ENCODE data around the gene BEND3.

- TF ChIP-seq CTCF (IDR thresholded peaks at IDR 0.05) = no peak
- no peak for TF ChIP-seq EP300 (IDR thresholded peaks at IDR 0.05)
- no peak for TF ChIP-seq POLR2AphosphoS5 (IDR thresholded peaks at IDR 0.05)
- no peak for TF ChIP-seq POLR2A (IDR thresholded peaks at IDR 0.05; ENCODE audit: low read depth)
Measured at GRCh38 chr6:107156617-107157016, 41.3 kb upstream of the BEND3 start.

Data from esophagus muscularis mucosa (tissue), 4 donors.